GM19240 (cell line): ENCODE results near the gene DUSP5.

Experiments used
- DNase-seq: peaks from one replicate; pipeline ENCODE4 v3.0.0; 2011; ENCODE audit warnings: low spot score; ENCODE audit not compliant: insufficient read length

Gene DUSP5

DNA sequence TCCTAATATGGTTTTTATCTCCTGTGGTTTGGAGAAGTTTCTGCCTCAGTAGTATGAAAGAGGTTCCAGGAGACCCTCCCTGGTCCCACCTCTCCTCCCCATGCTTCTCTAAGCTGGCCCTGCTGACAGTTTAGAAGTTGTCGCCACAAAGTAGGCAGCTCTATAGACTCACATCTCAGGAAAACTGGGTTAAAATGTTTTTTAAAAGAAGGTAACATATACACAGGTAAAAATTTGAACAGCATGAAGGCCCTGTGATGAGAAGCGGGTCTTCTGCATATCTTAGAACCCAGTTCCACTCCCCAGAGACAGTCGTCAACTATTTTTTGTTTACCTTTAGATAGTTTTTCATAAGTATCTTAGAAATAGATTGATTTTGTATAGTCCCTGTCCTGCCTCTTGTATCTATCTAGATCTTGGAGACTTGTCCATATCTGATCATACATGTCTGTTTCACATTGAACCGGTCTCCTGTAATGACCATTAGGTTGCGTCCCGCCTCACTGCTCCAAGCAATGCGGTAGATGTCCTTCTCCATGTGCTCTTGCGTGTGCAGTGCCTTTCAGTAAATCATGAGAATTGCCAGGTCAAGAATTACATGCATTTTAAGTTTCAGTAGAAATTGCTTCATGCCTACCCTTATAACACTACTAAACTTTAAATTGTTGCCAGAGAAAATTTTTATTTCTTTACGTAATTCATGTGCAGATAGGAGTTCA lies 2.2 kb downstream of the DUSP5 start:
- no peak for DNase-seq

DNA sequence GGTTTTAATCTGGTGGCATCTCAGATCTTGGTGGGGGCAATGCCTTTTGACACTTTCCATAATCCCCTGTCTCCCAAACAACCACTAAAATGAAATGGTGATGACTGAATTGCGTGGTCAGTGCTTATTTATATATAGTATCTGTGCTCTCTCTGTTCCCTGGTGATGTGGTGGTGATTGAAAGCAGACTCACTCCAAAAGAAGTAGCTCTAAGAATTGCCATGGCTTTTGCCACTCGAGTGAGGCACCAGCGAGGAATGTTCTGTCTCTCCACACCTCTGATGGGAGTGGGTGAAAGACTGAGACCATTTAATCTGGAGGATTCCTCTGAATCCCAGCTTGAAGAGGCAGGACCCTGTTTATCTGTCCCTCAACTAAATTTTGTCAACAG lies 2.8 kb downstream of the DUSP5 start:
- DNase-seq = no peak

DNA sequence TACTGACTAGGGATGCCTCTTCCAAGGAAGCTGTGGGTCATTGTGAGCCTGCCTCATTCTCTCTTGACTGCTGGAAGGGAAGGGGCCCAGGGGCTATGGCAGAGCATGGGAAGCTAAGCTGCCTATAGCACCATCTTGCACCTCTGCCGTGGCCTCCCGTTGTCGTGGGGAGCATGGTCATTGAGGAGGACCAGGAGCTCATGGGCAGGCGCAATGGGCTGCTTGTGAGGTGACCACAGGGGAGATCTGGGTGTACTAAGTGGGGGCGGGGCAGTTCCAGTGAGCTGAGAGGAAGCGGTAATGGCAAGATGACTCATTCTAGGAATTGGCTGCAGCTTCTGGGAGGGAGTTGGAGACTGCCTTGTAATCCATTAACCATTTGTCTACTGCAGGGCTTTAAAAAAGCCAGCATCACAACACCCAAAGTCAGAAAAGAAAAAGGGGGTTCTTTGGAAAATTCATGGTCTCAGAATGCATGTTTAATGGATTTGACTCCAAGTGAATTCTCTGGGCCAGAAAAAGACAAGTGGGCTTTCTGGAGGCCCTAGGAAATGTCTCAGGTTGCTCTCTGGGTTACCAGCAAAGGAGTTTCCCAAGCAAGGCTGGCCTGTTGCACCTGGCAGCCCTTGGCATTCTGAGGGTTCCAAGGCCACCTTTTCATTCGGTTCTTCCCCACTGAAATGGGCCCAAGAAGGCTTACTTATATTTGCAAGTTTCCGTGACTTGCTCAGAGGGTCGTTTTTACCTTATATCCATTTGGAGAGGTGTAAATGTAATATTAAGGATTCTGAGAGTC lies 3.6 kb downstream of the DUSP5 start:
- DNase-seq = peak; percentile 48

DNA sequence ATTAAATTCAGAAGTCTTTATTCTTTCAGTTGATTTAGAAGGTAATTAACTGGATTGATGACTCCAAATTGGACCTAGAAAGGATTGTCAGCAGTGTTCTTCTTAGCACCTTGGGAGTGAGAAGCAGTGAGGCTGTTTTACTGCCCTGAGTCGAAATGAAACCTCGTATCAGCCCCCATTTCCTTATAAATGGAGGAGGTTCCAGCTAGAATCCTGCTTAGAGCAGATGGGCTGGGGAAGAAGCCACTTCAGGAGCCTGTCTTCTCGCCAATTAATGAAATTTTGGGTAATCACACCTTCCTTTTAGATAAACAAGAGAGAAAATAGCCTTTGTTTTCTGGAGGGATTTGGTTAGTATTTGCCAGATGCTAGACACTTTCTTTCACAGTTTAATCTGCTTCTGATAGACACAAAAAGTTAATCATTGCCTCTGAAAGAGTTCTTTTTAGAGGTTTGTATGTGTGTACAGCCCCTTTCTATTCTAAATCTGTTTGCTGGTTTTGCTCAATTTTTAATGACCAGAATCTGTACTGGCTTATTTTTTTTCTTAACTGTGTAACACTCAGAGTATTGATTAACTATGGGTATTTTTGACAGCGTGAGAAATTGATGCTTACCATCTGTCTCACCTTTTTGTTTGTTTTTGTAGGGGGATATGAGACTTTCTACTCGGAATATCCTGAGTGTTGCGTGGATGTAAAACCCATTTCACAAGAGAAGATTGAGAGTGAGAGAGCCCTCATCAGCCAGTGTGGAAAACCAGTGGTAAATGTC lies 4.6 kb downstream of the DUSP5 start:
- DNase-seq = no peak

DNA sequence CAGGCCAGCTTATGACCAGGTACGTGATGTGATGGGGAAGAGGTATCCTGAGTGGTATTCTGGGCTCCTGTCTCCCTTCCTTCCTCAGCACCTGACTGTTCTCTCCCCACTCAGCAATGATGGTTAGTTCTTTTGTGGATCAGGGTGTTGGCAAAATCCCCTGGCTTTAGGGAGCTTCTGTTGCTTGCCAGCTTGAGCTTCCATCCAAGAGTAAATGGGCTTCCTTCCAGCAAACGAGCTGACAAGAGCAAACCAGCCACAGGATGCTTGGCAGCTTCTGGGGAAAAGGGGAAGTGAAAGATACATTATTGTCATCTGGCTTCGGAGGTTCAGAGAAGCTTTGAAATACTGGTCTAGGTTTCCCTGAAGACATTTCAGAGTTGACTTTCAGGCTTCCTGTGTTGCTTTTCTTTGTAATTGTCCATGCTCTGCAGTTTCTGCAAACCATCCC lies 5.2 kb downstream of the DUSP5 start:
- peak; percentile 63 for DNase-seq

DNA sequence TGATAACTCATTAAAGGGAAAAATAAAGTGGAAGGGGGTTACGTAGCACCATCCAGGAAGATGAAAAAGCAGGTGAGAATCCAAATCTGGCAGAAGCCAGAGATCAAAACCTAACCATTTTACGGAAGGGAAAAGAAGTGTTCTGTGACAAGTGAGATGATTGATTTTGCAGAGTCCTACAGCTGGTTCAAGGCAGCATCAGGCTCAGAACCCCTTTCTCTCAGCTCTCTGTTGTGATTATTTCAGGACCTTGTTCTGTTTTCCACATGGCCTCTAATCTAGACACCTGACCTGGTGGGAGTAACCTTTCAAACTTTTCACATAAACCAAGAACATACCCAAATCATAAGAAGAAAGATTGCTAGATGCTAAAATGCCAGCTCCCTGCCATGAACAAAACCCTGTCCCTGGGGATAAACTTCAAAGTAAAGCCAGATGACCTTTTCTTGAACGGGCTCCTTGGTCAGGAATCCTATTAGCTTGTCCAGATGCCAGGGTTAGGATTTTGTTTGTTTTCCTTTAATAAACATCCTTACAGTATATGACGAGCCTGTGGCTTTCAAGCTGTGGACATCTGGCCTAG lies 5.9 kb downstream of the DUSP5 start:
- no peak for DNase-seq

DNA sequence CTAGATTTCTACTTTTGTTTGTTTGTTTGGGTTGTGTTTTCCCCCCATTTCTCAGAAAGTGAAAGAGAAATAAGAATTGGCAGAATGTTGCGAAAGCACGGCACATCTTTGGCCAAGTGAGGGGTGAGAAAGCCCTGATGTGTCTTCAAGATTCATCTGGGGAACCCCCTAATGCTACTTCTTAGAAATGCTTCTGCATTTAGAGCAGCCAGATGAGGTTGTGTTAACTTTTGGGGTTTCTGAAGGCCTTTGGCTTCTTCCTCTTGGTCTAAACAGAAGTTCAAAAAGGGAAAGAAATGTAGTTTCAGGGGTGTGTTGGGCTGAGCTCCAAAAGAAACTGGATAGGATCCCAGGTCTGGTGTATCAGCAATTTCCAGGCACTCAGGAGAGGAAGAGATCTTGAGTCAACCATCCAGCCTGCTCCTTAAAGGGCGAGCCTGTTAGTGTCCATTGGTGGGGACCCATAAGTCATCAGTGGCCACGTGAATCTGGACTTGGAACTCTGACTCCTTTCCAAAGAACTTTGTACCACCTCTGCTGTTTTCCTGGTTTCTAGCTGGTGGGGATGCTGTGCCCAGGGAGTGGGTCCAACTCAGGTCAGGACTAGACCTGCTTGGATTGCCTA lies 6.5 kb downstream of the DUSP5 start:
- DNase-seq = peak; percentile 84

DNA sequence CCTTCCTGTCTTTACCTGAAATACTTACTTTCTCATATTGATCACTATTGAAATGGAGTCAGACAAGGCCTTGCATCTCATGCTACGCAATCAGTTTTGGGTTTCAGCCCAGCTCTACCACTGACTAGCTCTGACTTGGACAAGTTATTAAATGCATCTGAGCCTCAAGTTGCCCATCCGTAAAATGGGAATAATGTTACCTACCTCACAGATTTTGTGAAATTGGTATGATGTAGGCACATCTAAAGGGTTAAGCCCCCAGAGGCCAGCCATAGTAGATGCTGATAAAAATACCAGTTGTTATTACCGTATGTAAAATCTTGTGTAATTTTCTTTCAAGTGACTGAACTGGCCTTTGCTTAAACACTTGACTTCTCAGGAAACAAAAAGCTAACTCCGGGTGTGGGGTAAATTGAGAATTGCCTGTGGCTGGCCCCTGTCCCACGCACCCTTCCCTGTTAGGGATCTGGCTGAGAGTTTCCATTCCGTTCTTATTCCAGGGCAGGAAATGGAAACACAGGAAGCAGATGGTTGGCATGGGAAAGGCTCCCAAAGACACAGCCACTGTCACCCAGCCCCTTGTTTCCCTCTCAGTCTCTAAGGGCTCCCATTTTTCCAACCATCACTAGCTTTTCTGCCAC lies 7.5 kb downstream of the DUSP5 start:
- DNase-seq = no peak

DNA sequence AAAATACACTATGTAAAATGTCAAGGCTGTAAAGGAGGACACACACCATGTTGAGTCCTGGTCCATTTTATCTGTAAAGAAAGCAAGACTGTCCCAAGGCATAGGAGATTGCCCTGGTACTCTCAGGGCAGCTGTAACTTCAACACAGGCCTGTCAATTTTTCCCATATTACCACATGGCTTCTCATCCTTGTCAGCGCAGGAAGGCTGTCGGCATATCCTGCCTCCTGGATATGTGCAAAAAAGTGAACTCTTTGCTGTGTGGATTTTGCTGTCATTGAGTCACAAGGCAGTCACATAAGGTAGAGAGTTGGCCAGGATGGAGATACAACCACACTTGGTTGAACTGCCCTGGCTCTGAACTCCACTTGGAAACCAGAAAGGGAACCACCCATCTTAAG lies 8.7 kb downstream of the DUSP5 start:
- no peak for DNase-seq

DNA sequence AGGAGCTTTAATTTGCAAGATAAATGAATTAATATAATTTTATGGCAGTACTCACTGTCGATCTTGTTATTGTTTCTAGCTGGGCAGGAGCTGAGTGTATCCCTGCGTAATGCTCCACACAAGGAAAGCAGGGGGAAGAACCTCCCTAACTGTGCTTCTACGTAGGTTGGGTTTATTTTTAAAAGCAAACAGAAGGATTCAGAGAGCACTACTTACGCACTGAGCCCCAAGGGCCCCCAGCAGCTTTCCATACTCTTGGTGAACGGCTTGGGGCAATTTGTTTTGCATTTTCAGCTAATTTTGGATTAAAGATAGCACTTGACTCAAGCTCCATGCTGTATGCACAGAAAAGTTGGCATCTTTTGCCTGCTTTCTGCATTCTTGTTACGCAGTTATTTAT lies 9.6 kb downstream of the DUSP5 start:
- no peak for DNase-seq

DNA sequence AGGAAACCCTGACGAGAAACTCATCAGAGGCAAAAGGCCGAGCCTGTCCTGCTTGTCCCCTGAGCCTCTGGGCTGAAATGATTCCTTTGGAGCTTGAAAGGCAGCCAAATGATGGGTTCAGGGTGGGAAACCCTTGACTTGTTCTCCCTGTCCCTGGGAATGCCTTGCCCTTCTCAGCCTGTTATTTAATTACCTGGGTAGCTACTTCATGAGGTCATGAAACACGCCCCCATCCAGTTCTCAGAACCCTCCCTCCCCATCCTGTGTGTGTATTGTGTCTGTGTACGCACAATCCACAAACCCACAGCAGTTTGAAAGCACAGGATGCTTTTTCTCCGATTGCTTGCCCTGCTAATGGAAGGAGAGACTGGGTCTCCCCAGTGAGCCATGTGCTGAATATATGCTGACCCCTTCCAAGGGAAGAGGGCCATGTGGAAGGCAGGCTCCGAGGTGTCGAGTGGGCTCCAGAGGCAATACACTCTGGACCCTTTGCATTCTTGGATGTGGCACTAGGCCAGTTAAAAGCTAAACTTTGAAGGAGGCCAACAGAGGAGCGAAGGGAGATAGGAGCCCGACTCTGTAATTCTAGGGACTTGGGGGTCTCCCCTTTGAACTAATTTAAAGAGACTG lies 10.6 kb downstream of the DUSP5 start:
- no peak for DNase-seq

DNA sequence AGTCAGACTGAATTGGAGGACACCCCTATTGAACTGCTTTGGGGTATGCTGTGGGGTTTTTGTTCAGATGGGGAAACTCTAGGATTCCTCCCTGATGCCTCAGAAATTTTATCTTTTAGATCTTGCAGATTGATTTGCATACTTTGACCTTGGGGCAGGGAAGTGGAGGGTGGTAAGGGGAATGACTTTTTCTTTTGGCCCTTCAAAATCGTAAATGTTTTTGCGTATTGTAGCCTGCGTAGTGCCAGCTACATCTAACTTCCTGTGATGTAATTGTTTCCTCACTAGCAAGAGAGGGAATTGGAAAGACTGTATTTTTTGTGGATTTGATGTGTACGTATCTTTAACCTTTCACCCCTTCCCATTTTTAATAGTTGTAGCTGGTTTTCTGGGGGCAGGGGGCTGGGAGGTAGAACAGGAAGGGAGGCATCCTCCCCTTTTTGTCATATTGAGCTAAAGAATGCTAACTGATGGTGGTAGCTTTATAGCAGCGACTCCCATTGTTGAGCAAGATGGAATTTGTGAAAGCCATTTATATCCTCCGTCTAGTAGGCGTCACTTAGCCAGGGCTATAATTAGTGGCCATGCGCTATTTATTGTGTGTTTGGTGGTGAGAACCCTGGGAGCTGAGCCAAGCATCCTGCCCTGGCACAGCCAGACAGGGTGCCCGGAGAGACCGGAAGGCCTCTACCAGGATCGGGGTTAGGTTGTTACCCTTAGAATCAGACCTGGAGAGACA lies 11.3 kb downstream of the DUSP5 start:
- DNase-seq = no peak

DNA sequence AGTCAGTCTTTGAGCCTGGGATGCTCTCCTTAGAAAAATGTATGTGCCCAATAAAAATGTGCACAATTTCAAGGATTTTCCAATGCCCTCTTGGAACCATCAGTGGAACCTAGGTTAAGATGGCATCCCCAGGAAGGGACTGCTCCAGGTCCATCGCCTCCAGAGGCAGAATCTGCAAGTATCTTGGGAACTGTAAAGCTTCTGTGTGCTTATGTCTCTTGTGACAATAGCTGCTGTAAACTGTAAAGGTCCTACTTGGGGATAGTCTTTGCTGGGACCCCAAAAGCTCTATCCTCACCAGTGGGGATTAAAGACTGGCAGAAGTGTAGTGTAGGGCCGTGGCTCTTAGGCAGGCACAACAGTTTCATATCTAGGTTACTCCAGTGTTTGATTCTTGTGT lies 11.9 kb downstream of the DUSP5 start:
- DNase-seq = no peak

DNA sequence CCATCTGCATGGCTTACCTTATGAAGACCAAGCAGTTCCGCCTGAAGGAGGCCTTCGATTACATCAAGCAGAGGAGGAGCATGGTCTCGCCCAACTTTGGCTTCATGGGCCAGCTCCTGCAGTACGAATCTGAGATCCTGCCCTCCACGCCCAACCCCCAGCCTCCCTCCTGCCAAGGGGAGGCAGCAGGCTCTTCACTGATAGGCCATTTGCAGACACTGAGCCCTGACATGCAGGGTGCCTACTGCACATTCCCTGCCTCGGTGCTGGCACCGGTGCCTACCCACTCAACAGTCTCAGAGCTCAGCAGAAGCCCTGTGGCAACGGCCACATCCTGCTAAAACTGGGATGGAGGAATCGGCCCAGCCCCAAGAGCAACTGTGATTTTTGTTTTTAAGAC lies 12.4 kb downstream of the DUSP5 start:
- DNase-seq = no peak

DNA sequence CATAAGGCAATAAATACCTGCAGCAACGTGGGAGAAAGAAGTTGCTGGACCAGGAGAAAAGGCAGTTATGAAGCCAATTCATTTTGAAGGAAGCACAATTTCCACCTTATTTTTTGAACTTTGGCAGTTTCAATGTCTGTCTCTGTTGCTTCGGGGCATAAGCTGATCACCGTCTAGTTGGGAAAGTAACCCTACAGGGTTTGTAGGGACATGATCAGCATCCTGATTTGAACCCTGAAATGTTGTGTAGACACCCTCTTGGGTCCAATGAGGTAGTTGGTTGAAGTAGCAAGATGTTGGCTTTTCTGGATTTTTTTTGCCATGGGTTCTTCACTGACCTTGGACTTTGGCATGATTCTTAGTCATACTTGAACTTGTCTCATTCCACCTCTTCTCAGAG lies 13.0 kb downstream of the DUSP5 start:
- no peak for DNase-seq

DNA sequence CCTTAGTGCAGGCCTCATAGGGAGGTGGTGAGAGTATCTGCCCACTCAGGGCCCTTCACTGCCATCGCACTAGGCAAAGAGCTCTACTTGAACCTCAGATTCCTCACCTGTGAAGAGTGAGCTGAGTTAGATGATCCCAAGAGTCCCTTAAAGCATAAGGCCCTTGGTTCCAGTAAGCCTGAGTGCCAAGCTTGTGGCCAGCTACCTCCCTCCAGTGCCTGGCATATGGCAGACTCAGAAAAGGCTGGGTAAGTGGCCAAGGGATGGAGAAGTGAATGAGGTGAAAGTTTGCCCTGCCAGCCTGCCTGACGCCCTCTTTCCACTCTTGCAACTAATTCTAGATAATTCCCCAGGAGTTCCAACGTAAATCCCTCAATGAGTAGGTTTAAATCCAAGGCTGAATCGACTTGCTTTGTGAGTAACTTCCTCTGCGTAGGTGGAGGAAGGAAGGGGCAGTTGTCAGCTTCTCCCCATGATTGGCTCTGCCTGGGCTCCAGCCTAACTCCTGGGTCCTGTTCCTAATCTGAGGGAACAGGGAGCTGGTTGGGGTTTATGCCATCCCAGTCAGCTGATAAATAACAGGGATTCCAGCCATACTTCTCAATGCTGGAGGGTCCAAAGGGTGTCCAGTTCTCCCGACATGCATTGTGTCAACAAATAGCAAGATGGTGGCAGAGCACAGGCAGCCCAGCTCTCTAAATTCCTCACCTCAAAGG lies 14.2 kb downstream of the DUSP5 start:
- no peak for DNase-seq

DNA sequence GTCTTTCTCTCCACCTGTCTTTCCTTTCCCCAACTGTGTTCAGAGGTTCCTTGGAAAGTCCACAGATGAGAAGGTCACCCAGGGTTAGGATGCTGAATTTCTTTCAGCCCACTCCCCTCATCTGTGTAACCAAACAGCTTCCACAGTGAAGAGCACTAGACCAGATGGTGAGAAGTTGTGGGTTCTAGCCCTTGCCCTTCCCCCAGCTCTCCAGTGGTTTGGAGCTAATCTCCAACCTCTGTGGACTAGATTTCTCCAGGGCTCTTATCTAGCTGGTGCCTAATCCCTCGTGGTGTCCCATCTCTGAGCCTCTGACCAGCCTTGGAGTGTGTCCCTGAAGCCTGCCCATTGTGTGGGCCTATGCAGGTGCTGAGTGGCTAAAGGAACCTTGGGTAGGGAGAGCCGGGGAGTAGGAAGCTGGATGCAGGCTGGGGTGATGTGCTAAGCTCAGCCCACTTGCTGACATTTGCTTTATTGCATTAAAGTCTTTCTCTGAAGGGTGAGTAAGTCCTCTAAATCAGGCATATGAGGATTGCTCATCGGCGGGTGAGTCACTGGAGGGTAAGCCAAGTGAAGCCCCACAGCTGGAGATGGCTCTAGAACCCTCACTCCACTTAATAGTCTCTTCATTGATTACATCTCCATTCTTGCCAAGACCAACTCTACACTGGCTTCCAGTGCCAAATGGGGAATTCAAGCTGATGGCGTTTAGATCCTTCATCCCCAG lies 14.9 kb downstream of the DUSP5 start:
- DNase-seq = no peak

DNA sequence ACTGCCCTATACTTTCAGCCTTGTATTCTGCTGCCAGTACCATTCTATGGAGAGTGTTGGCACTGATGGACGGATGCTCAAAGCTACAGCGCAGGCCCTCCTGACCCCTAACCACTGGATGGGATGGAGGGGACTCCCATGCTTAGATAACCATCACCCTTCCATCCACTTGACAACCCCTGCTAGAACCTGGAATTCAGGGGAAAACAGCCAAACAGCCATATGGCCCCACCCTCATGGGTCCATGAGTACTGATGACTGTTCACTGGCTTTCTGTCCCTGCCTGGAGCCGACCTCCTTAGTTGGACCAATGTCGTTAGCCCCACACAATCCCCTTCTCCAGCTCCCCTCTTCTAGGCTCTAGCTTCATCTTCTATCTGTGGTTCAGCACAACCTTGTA lies 16.2 kb downstream of the DUSP5 start:
- no peak for DNase-seq
